SH-SY5Y (cell line): ENCODE data around the gene SLC6A5.

ENCODE experiments used
- GATA2 ChIP-seq: IDR thresholded peaks from 2 replicates; pipeline ENCODE4 v1.6.1; 2011; ENCODE audit warnings: mild to moderate bottlenecking, low read depth, low read length
- GATA3 ChIP-seq: IDR thresholded peaks from 2 replicates; pipeline ENCODE4 v1.6.1; 2011; ENCODE audit warnings: low read depth, mild to moderate bottlenecking, low read length, moderate library complexity

GRCh38 chr11:20669820-20670684, 70.6 kb downstream of the SLC6A5 start:
- no peak for TF ChIP-seq GATA2
- no peak for TF ChIP-seq GATA3
